ENCODE measurements around the gene FECH.
A peak's percentile ranks its signal among the peaks of the same experiment; 100 is the strongest.
"Not testable (repeated sequence)": the region's sequence is repeated elsewhere in the genome, so short reads cannot be mapped to it uniquely, and the experiment has no call there.

The FECH gene, protein sequence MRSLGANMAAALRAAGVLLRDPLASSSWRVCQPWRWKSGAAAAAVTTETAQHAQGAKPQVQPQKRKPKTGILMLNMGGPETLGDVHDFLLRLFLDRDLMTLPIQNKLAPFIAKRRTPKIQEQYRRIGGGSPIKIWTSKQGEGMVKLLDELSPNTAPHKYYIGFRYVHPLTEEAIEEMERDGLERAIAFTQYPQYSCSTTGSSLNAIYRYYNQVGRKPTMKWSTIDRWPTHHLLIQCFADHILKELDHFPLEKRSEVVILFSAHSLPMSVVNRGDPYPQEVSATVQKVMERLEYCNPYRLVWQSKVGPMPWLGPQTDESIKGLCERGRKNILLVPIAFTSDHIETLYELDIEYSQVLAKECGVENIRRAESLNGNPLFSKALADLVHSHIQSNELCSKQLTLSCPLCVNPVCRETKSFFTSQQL

GRCh38 chr18:57586251-57587049, at the start of gene FECH:
FECH (minus strand) TSS chr18:57586702; CDS start chr18:57586620, 82 bp downstream.
- DNase-seq = peak; percentile 61 to 64

DNA sequence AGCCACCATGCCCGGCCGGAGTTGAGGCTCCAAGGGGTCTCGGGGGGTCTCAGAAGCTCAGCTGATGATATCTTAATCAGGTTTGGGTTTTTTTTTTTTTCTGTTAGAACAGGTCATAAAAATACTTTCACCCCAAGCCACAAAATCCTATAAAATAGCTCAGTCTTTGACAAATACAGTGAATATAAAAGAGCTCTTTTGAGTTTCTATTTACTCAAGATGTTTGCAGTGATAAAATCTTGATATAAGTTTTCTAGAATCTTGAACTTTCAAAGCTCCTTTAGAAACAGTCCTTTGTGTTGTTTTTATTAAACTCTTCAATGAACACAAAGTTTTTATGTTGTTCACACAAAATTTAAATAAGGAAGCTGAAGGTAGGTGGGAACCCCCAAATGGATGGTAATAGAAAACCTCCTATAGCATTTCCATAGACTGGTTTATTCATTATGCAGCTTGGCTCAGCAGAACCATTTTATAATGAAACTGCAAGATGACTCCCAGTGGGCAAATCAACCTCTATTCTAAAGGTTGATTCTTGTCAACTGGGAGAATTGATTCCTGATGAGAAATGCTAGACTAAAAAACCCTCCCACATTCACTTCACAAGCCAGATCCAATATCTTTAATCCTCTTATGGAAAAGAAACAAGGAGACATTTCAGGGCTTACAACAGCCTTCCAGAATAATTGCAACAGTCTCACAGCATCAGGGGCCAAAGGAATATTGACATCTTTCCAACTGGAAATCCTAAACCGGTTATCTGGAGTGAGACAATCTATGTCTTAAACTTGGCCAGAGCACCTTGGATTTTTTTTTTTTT, 48.7 kb upstream of the FECH start:
- DNase-seq = no peak

GRCh38 chr18:57631697-57632096, 45.2 kb upstream of the FECH start:
- DNase-seq = no peak

GRCh38 chr18:57630754-57631595, 44.5 kb upstream of the FECH start:
- DNase-seq = peak in 1 of 2 donors; percentile 26

DNA sequence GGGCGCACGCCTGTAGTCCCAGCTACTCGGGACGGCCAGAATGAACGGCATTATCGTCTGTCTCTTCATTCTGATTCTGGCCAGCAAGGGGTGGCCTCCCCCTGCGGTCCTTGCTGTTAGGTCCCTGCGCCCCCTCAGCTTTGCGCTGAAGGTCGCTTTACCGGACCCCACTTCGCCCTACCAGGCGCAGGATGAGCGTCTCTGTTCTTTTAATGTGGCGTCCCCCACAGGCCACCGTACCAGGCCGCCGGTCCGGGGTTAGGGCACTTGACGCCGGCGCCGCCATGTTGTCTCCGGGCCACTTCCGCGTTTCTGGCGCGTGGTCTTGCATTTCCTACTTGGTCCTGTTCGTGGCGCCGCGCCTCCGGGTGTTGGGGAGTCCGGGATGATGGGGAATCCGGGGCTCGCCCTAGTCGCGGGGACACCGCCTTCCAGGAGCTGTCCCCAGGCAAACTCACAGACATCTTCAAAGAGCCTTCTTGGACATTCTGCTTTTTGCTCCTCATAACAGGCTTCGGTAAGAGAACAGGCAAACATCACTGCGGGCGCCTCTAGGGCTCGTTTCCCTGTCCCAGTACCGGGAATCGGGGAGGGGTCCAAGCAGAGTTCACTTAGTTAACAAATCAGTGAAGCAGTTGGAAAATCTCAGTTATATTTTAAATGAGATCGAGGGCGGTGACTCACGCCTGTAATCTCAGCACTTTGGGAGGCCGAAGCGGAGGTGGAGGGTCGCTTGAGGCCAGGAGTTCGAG, 43.7 kb upstream of the FECH start:
- peak; percentile 94 to 98 for DNase-seq

DNA sequence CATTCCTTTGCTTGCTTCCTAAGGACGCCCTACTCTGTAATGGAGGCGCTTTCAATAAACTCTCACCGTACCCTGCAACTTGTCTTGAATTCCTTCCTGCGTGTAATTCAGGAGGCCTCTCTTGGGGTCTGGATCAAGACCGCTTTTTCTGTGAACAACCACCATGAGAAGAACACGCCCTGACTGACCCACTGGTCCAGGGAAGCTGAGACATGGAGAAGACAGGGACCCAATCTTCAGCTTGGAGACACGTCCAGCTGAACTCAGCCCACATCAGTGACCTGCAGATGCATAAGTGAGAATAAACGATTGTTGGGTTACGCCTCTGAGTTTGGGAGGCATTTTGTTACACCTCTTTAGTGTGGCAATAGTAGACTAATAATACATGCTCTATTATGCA, 42.9 kb upstream of the FECH start:
- DNase-seq = no peak

- no peak for DNase-seq
Observed at GRCh38 chr18:57627488-57627887, 41.0 kb upstream of the FECH start.

DNA sequence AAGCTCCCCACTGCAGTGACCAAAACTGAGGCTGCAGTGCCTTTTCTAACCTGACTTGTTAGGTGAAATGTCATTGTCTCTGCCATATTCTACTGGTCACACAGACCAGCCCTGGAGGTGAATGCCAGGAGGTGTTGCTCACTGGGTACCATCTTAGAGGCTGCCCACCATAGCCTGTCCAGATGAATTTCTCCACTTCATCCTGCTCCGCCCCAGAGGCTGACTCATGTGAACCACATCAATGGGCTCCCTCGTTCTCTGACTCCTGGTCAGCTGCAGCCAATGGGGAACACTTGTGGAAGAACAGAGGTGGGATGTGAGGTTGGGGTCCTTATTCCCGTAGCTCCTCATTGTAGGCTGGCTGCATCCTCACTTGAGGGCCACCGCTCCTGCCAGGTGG, 38.5 kb upstream of the FECH start:
- DNase-seq = no peak

DNA sequence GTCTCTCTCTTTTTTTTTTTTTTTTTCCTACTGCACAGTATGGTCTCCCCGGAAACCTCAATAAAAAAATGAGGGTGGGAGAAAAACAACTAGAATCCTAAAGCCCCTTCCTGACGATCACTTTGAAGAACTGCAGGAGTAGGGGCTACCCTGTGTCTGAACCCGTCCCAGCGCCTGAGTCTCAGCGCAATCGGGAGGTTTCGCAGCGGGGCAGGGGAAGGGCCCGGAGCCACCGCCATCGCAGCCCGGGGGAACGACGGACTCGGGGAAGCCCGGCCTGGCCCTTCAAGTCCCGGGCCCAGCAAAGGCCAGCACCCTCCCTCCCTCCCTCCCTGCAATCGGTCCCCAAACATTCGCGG, 34.7 kb upstream of the FECH start:
- peak in 1 of 2 donors; percentile 19 for DNase-seq

DNA sequence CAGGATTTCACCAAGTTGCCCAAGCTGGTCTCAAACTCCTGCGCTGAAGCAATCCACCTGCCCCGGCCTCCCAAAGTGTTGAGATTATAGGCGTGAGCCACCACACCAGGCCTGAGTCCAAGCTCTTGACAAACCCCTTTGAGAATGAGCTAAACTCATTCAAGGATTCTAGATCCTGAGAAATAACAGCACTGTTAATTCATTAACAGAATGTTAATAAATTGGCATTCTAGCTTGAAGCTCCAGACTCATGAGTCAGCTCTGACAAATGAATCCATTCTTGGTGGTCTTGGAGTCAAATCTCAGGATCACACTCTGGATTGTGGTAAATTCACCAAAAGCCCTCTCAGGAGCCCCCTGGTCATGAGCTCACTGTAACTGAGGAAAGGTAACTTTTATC, 33.4 kb upstream of the FECH start:
- DNase-seq = no peak

DNA sequence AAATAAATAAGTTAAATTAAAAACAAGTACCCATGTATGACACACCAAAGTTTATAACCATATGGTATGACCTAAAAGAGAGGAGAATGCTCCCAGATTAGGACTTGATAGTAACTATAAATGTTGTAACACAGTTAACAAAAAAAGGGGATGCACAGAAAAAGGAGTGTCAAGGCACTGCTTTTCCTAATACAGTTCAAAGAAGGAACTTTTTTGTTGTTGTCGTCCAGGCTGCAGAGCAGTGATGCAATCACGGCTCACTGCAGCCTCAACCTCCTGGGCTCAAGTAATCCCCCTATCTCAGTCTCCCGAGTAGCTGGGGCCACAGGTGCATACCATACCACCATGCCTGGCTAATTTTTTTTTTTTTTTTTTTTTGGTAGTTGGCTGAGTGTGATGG, 32.4 kb upstream of the FECH start:
- DNase-seq = peak; percentile 31 to 54

GRCh38 chr18:57603871-57604270, 17.4 kb upstream of the FECH start:
- DNase-seq = no peak

GRCh38 chr18:57595347-57595746, 8.8 kb upstream of the FECH start:
- no peak for DNase-seq

DNA sequence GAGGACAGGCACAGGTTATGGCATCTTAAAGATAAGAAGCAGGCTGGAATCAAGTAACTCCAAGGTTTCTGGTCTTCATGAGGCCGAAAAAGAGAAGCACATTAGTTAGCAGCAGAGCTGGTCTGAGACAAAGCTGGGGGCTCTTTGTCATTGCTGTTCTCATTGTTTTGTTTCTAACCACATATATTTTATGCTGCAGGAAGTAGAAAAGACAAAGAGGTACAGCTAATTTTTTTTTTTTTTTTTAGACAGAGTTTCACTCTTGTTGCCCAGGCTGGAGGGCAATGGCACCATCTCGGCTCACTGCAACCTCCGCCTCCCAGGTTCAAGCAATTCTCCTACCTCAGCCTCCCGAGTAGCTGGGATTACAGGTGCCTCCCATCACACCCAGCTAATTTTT, 6.2 kb upstream of the FECH start:
- DNase-seq = not testable (repeated sequence)

- no peak for DNase-seq
Observed at GRCh38 chr18:57589161-57589560, 2.7 kb upstream of the FECH start.

DNA sequence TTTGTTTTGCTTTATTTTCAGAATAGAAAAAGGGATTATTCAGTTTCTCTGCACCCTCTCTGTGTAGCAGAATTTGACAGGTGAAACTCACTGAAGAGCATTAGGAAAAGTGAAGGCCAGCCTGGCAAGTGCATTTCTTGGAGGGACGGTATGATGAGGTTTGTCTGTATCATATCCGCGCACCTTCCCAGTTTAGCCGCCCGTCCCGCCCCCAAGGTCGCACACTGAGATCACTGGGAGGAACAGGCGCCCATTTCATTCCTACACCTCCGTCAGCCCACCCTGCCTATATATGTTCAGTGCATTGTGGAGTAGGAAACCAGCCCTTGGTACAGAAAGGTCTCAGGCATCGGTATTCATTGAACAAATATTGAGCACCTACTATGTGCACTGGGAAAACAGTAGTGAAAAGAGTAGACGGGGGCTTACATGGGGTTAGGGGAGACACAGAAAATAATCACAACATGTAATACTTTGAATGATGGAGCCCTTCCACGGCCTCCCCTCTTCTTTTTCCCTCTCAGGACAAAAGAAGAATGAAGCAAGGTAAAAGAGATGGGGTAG, 678 bp upstream of the FECH start:
- no peak for DNase-seq

DNA sequence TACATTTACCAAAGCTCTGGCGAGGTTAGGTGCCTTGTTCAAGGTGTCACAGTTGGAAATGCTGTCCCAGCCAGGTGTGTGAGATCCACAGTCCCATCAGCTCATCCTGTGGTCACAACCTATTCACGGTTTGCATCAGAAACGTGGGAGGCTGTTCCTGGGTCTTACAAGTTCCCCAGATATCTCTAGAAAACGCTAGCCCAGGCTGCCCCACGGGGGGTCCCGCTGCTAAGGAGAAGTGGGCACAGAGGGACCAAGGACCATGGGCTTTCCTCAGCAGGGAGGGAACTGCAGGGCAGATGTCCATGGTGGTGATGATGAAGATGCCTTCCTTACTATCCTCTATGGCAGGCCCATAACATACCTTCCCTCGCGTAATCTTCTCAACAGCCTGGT, 649 bp downstream of the FECH start:
- DNase-seq = no peak

DNA sequence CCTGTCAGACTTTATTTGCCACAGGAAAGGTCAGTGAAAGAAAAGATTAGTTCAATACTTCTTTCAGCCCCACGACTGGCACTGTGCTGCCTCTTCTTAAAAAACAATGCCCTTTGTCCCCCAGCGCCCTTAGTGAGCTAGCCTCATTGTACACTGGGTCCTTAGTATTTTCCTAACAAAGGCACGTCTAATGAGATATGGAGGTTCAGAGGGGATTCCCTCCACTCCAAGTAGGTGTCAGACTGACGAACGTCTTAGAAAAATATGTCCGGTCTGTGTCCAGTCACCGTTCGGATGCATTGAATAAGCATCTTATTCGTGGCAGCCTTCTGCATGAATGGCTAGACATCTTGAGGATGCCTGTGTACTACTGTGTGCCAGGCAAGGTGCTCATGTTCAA, 1.1 kb downstream of the FECH start:
- DNase-seq = no peak

- no peak for DNase-seq
Observed at GRCh38 chr18:57584444-57584843, 2.1 kb downstream of the FECH start.

- DNase-seq = no peak
Observed at GRCh38 chr18:57583297-57583835, 3.1 kb downstream of the FECH start.

Data from inflammatory macrophage treated with lipopolysaccharide for 1 hour (primary cell).